Measurements from ENCODE around the gene PM20D2. TPM values are rescaled to one million over a fixed set of nuclear protein-coding genes. Genes with fewer than 3 reads are reported as not detected.
"Not testable (repeated sequence)": the region's sequence is repeated elsewhere in the genome, so short reads cannot be mapped to it uniquely, and the experiment has no call there.

PM20D2 gene
- total and polyA plus RNA-seq, 5 donors from 2014 or later, result 2.1 to 6.7 (median 3.6) TPM

DNA sequence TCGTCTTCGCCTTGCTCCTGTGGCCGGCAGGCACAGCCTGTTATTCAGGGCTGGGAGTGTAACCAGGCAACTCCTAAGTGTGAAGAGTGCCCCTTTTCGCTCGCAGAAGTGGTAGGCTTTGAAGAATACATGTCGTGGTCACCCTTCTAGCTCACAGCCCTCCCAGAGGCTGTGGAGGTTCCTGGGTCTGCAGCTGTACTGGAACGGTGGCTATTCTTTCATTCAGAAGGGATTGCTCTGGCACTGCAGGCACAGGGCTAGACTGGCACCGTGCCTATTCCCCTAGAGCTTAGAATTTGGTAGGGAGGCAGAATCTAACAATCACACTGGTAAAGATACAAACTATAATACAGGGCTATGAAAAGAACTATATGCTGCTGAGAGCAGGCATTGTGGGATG lies 26.9 kb upstream of the PM20D2 start:
- H3K4me3 ChIP-seq (ENCODE audit: low read depth, low read length), result no peak overlapping the region
- Mint-ChIP-seq H3K27ac (no peak overlapping the region), H3K27me3 (peaks cover 36% of the 10 kb centered on the region), H3K4me1 (peaks cover 4 to 8% (median 7%) of the 10 kb centered on the region in 4 donors), H3K36me3 (no peaks in the 10 kb centered on the region), H3K4me3 (peak overlapping the region in 3 of 4 donors; percentile 37 to 71 (median 52)), H3K9me3 (no peaks in the 10 kb centered on the region)
- no peak for DNase-seq
- H3K27ac ChIP-seq (ENCODE audit: insufficient read depth, low read length, poor library complexity, severe bottlenecking), result no peak overlapping the region
- H3K9me3 ChIP-seq (ENCODE audit: control insufficient read depth in 2 of 2, low read length in 2 of 2), result no peaks in the 10 kb centered on the region
- H3K27me3 ChIP-seq (ENCODE audit: control insufficient read depth, insufficient read depth, low read length), result peaks cover 3% of the 10 kb centered on the region
- no peaks in the 10 kb centered on the region for H3K36me3 ChIP-seq (ENCODE audit: control insufficient read depth, insufficient read depth, low read length)
- peaks cover 10% of the 10 kb centered on the region for H3K4me1 ChIP-seq (ENCODE audit: control insufficient read depth, insufficient read depth, low read length, poor library complexity, severe bottlenecking)
- no peak for ATAC-seq (ENCODE audit: low read depth in 2 of 2)

DNA sequence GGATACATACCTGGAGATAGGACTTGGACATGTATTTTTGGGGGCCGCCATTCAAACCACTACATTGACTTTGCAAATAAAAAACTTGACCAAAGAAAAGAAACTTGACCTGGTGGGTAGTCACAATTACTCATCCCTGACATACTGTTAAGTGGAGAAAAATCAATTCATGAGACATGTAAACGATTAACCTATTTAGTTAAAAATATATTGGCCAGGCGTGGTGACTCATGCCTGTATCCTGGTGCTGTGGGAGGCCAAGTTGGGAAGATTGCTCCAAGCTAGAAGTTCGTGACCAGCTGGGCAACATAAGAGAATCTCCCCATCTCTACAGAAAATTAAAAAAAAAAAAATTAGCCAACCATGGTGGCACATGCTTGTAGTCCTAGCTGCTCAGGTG lies 25.5 kb upstream of the PM20D2 start:
- Mint-ChIP-seq H3K4me3 (no peak overlapping the region), H3K27me3 (peaks cover 35% of the 10 kb centered on the region), H3K9me3 (peaks cover 0 to 2% (median 0%) of the 10 kb centered on the region in 7 donors), H3K36me3 (peaks cover 4% of the 10 kb centered on the region), H3K27ac (no peak overlapping the region), H3K4me1 (peaks cover 4 to 8% (median 7%) of the 10 kb centered on the region in 4 donors)
- no peak overlapping the region for H3K27ac ChIP-seq (ENCODE audit: insufficient read depth, low read length, poor library complexity, severe bottlenecking)
- H3K36me3 ChIP-seq (ENCODE audit: control insufficient read depth, insufficient read depth, low read length), result no peaks in the 10 kb centered on the region
- no peak for ATAC-seq (ENCODE audit: low read depth in 2 of 2)
- no peaks in the 10 kb centered on the region for H3K9me3 ChIP-seq (ENCODE audit: control insufficient read depth in 2 of 2, low read length in 2 of 2)
- H3K4me3 ChIP-seq (ENCODE audit: low read depth, low read length), result no peak overlapping the region
- peaks cover 3% of the 10 kb centered on the region for H3K27me3 ChIP-seq (ENCODE audit: control insufficient read depth, insufficient read depth, low read length)
- DNase-seq, result no peak
- H3K4me1 ChIP-seq (ENCODE audit: control insufficient read depth, insufficient read depth, low read length, poor library complexity, severe bottlenecking), result peaks cover 10% of the 10 kb centered on the region

DNA sequence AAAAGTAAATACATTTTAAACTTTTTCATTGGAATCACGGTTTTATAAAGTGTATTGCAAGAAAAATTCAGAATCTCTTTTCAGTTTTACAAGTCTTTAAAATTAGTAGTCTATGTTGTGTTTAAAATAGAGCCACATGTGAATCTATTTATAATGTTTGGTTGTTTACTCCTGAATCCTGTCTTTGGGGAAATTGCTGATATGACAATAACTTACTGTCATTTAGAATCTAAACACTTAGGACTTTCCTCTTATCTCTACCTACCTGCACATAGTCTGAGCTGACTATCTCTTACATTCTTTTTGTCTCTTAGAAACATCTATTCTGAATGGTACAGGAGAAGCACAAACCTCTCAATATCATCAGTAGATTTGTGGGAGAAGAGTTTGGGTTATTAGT lies 23.9 kb upstream of the PM20D2 start:
- DNase-seq (no peak), ATAC-seq (ENCODE audit: low read depth in 2 of 2) (no peak)
- Histone ChIP-seq H3K4me1 (ENCODE audit: control insufficient read depth, insufficient read depth, low read length, poor library complexity, severe bottlenecking) (peaks cover 8% of the 10 kb centered on the region), H3K27ac (ENCODE audit: insufficient read depth, low read length, poor library complexity, severe bottlenecking) (no peak overlapping the region), H3K36me3 (ENCODE audit: control insufficient read depth, insufficient read depth, low read length) (no peaks in the 10 kb centered on the region), H3K27me3 (ENCODE audit: control insufficient read depth, insufficient read depth, low read length) (no peaks in the 10 kb centered on the region), H3K4me3 (ENCODE audit: low read depth, low read length) (no peak overlapping the region), H3K9me3 (ENCODE audit: control insufficient read depth in 2 of 2, low read length in 2 of 2) (no peaks in the 10 kb centered on the region)
- no peak overlapping the region for H3K27ac Mint-ChIP-seq
- H3K9me3 Mint-ChIP-seq, result peaks cover 0 to 2% (median 0%) of the 10 kb centered on the region in 7 donors
- peaks cover 21% of the 10 kb centered on the region for H3K27me3 Mint-ChIP-seq
- peaks cover 4% of the 10 kb centered on the region for H3K36me3 Mint-ChIP-seq
- H3K4me1 Mint-ChIP-seq, result peaks cover 2 to 6% (median 4%) of the 10 kb centered on the region in 4 donors
- no peak overlapping the region for H3K4me3 Mint-ChIP-seq

DNA sequence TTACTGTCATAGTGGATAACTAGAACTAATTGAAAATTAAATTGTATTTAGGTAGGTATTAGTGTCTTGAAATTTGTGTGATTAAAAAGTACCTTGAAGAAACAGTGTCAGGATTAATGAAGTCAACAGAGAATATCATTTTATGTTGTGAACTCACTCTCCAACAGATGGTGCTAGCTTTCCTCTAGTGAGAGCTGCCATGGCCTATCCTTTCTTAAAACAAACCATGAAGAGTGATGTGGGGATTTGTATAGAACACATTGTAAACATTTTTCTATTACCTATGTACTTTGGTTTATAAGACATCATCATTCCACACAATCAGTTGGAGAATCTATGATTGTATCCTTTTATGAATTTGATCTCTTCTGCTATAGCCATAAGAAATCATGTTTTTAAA lies 23.2 kb upstream of the PM20D2 start:
- Histone ChIP-seq H3K4me1 (ENCODE audit: control insufficient read depth, insufficient read depth, low read length, poor library complexity, severe bottlenecking) (peaks cover 1% of the 10 kb centered on the region), H3K27me3 (ENCODE audit: control insufficient read depth, insufficient read depth, low read length) (no peaks in the 10 kb centered on the region), H3K4me3 (ENCODE audit: low read depth, low read length) (no peak overlapping the region), H3K27ac (ENCODE audit: insufficient read depth, low read length, poor library complexity, severe bottlenecking) (no peak overlapping the region), H3K36me3 (ENCODE audit: control insufficient read depth, insufficient read depth, low read length) (no peaks in the 10 kb centered on the region), H3K9me3 (ENCODE audit: control insufficient read depth in 2 of 2, low read length in 2 of 2) (no peaks in the 10 kb centered on the region)
- Mint-ChIP-seq H3K9me3 (peaks cover 0 to 2% (median 0%) of the 10 kb centered on the region in 7 donors), H3K4me1 (peaks cover 0 to 3% (median 0%) of the 10 kb centered on the region in 4 donors), H3K4me3 (no peak overlapping the region), H3K27me3 (peaks cover 17% of the 10 kb centered on the region), H3K27ac (no peak overlapping the region), H3K36me3 (peaks cover 4% of the 10 kb centered on the region)
- ATAC-seq (ENCODE audit: low read depth in 2 of 2), result no peak
- peak in 2 of 3 donors; percentile 21 to 34 for DNase-seq

DNA sequence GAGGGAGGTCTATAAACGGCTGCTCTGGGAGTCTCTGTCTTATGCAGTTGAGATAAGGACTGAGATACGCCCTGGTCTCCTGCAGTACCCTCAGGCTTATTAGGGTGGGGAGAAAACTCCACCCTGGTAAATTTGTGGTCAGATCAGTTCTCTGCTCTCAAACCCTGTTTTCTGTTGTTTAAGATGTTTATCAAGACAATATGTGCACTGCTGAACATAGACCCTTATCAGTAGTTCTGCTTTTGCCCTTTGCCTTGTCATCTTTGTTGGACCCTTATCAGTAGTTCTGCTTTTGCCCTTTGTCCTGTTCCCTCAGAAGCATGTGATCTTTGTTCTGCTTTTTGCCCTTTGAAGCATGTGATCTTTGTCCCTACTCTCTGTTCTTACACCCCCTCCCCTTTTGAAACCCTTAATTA lies 17.6 kb upstream of the PM20D2 start:
- not testable (repeated sequence) for H3K27me3 Mint-ChIP-seq; ATAC-seq (ENCODE audit: low read depth in 2 of 2); H3K27me3 ChIP-seq (ENCODE audit: control insufficient read depth, insufficient read depth, low read length); H3K9me3 ChIP-seq (ENCODE audit: control insufficient read depth in 2 of 2, low read length in 2 of 2); H3K4me3 ChIP-seq (ENCODE audit: low read depth, low read length); H3K36me3 ChIP-seq (ENCODE audit: control insufficient read depth, insufficient read depth, low read length); H3K27ac Mint-ChIP-seq; H3K9me3 Mint-ChIP-seq; H3K27ac ChIP-seq (ENCODE audit: insufficient read depth, low read length, poor library complexity, severe bottlenecking); H3K4me1 Mint-ChIP-seq; H3K4me1 ChIP-seq (ENCODE audit: control insufficient read depth, insufficient read depth, low read length, poor library complexity, severe bottlenecking); DNase-seq; H3K4me3 Mint-ChIP-seq
- H3K36me3 Mint-ChIP-seq, result peaks cover 14% of the 10 kb centered on the region

GRCh38 chr6:89131599-89131998 lies 14.3 kb upstream of the PM20D2 start:
- Mint-ChIP-seq H3K27me3 (no peaks in the 10 kb centered on the region), H3K4me3 (no peak overlapping the region), H3K9me3 (peaks cover 0 to 7% (median 2%) of the 10 kb centered on the region in 7 donors), H3K27ac (no peak overlapping the region), H3K36me3 (peaks cover 14% of the 10 kb centered on the region), H3K4me1 (no peaks in the 10 kb centered on the region)
- Histone ChIP-seq H3K36me3 (ENCODE audit: control insufficient read depth, insufficient read depth, low read length) (no peaks in the 10 kb centered on the region), H3K27me3 (ENCODE audit: control insufficient read depth, insufficient read depth, low read length) (no peaks in the 10 kb centered on the region), H3K27ac (ENCODE audit: insufficient read depth, low read length, poor library complexity, severe bottlenecking) (no peak overlapping the region), H3K9me3 (ENCODE audit: control insufficient read depth in 2 of 2, low read length in 2 of 2) (no peaks in the 10 kb centered on the region), H3K4me3 (ENCODE audit: low read depth, low read length) (no peak overlapping the region), H3K4me1 (ENCODE audit: control insufficient read depth, insufficient read depth, low read length, poor library complexity, severe bottlenecking) (no peaks in the 10 kb centered on the region)
- DNase-seq (no peak), ATAC-seq (ENCODE audit: low read depth in 2 of 2) (no peak)

GRCh38 chr6:89132057-89132456 lies 13.8 kb upstream of the PM20D2 start:
- ATAC-seq (ENCODE audit: low read depth in 2 of 2) (no peak), DNase-seq (no peak)
- Mint-ChIP-seq H3K9me3 (peaks cover 0 to 7% (median 2%) of the 10 kb centered on the region in 7 donors), H3K4me3 (no peak overlapping the region), H3K27ac (no peak overlapping the region), H3K4me1 (no peaks in the 10 kb centered on the region), H3K36me3 (peaks cover 14% of the 10 kb centered on the region), H3K27me3 (no peaks in the 10 kb centered on the region)
- no peaks in the 10 kb centered on the region for H3K4me1 ChIP-seq (ENCODE audit: control insufficient read depth, insufficient read depth, low read length, poor library complexity, severe bottlenecking)
- H3K36me3 ChIP-seq (ENCODE audit: control insufficient read depth, insufficient read depth, low read length), result no peaks in the 10 kb centered on the region
- no peaks in the 10 kb centered on the region for H3K9me3 ChIP-seq (ENCODE audit: control insufficient read depth in 2 of 2, low read length in 2 of 2)
- H3K27ac ChIP-seq (ENCODE audit: insufficient read depth, low read length, poor library complexity, severe bottlenecking), result no peak overlapping the region
- H3K27me3 ChIP-seq (ENCODE audit: control insufficient read depth, insufficient read depth, low read length), result no peaks in the 10 kb centered on the region
- no peak overlapping the region for H3K4me3 ChIP-seq (ENCODE audit: low read depth, low read length)

GRCh38 chr6:89133981-89134380 lies 11.9 kb upstream of the PM20D2 start:
- no peaks in the 10 kb centered on the region for H3K9me3 Mint-ChIP-seq
- Histone ChIP-seq H3K4me1 (ENCODE audit: control insufficient read depth, insufficient read depth, low read length, poor library complexity, severe bottlenecking) (no peaks in the 10 kb centered on the region), H3K27ac (ENCODE audit: insufficient read depth, low read length, poor library complexity, severe bottlenecking) (no peak overlapping the region), H3K36me3 (ENCODE audit: control insufficient read depth, insufficient read depth, low read length) (no peaks in the 10 kb centered on the region), H3K27me3 (ENCODE audit: control insufficient read depth, insufficient read depth, low read length) (no peaks in the 10 kb centered on the region), H3K4me3 (ENCODE audit: low read depth, low read length) (no peak overlapping the region), H3K9me3 (ENCODE audit: control insufficient read depth in 2 of 2, low read length in 2 of 2) (no peaks in the 10 kb centered on the region)
- no peak overlapping the region for H3K4me3 Mint-ChIP-seq
- no peak overlapping the region for H3K27ac Mint-ChIP-seq
- no peaks in the 10 kb centered on the region for H3K27me3 Mint-ChIP-seq
- no peak for DNase-seq
- H3K4me1 Mint-ChIP-seq, result no peaks in the 10 kb centered on the region
- H3K36me3 Mint-ChIP-seq, result peaks cover 7% of the 10 kb centered on the region
- no peak for ATAC-seq (ENCODE audit: low read depth in 2 of 2)
